Stomach (tissue), 4 donors: ENCODE results near the gene DACH1.

Source experiments
- CTCF ChIP-seq, 7 experiments: fragments of 450-650 bp in 4 of 7; fragments of 200-600 bp in 3 of 7; sonication (generic) in 3 of 7; IDR thresholded peaks; one replicate each; pipeline ENCODE4 v1.5.1; 2016 to 2019; ENCODE audit warnings: antibody characterized with exemption in 7 of 7, control low read depth in 2 of 7, mild to moderate bottlenecking in 1 of 7
- EP300 ChIP-seq: sonication (generic); formaldehyde crosslinking; IDR thresholded peaks from one replicate; pipeline ENCODE4 v1.6.1; 2017; ENCODE audit warnings: antibody characterized with exemption
- POLR2AphosphoS5 ChIP-seq, 3 donors: sonication (generic); formaldehyde crosslinking; IDR thresholded peaks; one replicate each; pipeline ENCODE4 v1.6.1; 2016; ENCODE audit warnings: antibody characterized with exemption in 3 of 3

- no peak for TF ChIP-seq CTCF (IDR thresholded peaks at IDR 0.05)
- no peak for TF ChIP-seq EP300
- TF ChIP-seq POLR2AphosphoS5 (IDR thresholded peaks at IDR 0.05) = no peak
Observed at GRCh38 chr13:71481046-71481445, 386.0 kb downstream of the DACH1 start.
